HEK293 (cell line): Measurements from ENCODE around the gene SPDYC.

Experiments used
- CTCF ChIP-seq: fragments of 450-650 bp; formaldehyde crosslinking; IDR thresholded peaks from 2 replicates; pipeline ENCODE4 v1.5.1; 2016; ENCODE audit warnings: missing biosample characterization, missing genetic modification characterization
- ELK4 ChIP-seq: IDR thresholded peaks from 2 replicates; pipeline ENCODE4 v1.6.1; 2011; ENCODE audit warnings: mild to moderate bottlenecking, low read depth, low read length, borderline replicate concordance
- HIC1 ChIP-seq: fragments of 450-650 bp; formaldehyde crosslinking; IDR thresholded peaks from 2 replicates; pipeline ENCODE4 v1.5.1; 2016; ENCODE audit warnings: missing biosample characterization, missing genetic modification characterization
- HOXA7 ChIP-seq: sonication (generic); formaldehyde crosslinking; IDR thresholded peaks from 2 replicates; pipeline ENCODE4 v1.8.1; 2022; ENCODE audit warnings: missing genetic modification reagents, borderline replicate concordance
- MEIS1 ChIP-seq: sonication (generic); formaldehyde crosslinking; IDR thresholded peaks from 2 replicates; pipeline ENCODE4 v1.8.1; 2022; ENCODE audit warnings: missing genetic modification reagents, mild to moderate bottlenecking, borderline replicate concordance
- OSR2 ChIP-seq: fragments of 450-650 bp; formaldehyde crosslinking; IDR thresholded peaks from 2 replicates; pipeline ENCODE4 v1.5.1; 2016; ENCODE audit warnings: missing biosample characterization, missing genetic modification characterization
- OVOL3 ChIP-seq: fragments of 450-650 bp; formaldehyde crosslinking; IDR thresholded peaks from 2 replicates; pipeline ENCODE4 v1.5.1; 2016; ENCODE audit warnings: missing biosample characterization, missing genetic modification characterization
- PRDM6 ChIP-seq: fragments of 450-650 bp; formaldehyde crosslinking; IDR thresholded peaks from 2 replicates; pipeline ENCODE4 v1.5.1; 2017; ENCODE audit warnings: missing biosample characterization, missing genetic modification characterization
- SP2 ChIP-seq: fragments of 450-650 bp; formaldehyde crosslinking; IDR thresholded peaks from 2 replicates; pipeline ENCODE4 v1.5.1; 2016; ENCODE audit warnings: missing biosample characterization, missing genetic modification characterization
- SP7 ChIP-seq: fragments of 450-650 bp; formaldehyde crosslinking; IDR thresholded peaks from 2 replicates; pipeline ENCODE4 v1.5.1; 2016; ENCODE audit warnings: missing biosample characterization, missing genetic modification characterization
- TCF7L2 ChIP-seq: IDR thresholded peaks from 2 replicates; pipeline ENCODE4 v1.6.1; 2011; ENCODE audit warnings: low read depth, mild to moderate bottlenecking, inconsistent platforms, low read length, moderate library complexity, borderline replicate concordance
- ZBTB6 ChIP-seq: fragments of 450-650 bp; formaldehyde crosslinking; IDR thresholded peaks from 2 replicates; pipeline ENCODE4 v1.5.1; 2017; ENCODE audit warnings: missing biosample characterization, missing genetic modification characterization
- ZBTB8A ChIP-seq: fragments of 450-650 bp; formaldehyde crosslinking; IDR thresholded peaks from 2 replicates; pipeline ENCODE4 v1.5.1; 2016; ENCODE audit warnings: missing biosample characterization, missing genetic modification characterization
- ZFP69B ChIP-seq: fragments of 450-650 bp; formaldehyde crosslinking; IDR thresholded peaks from 2 replicates; pipeline ENCODE4 v1.5.1; 2016; ENCODE audit warnings: missing biosample characterization, missing genetic modification characterization
- ZNF10 ChIP-seq: fragments of 450-650 bp; formaldehyde crosslinking; IDR thresholded peaks from 2 replicates; pipeline ENCODE4 v1.5.1; 2017; ENCODE audit warnings: missing biosample characterization, missing genetic modification characterization
- ZNF148 ChIP-seq: fragments of 450-650 bp; formaldehyde crosslinking; IDR thresholded peaks from 2 replicates; pipeline ENCODE4 v1.5.0; 2017; ENCODE audit warnings: missing biosample characterization, missing genetic modification characterization, borderline replicate concordance
- ZNF16 ChIP-seq: fragments of 450-650 bp; formaldehyde crosslinking; IDR thresholded peaks from 2 replicates; pipeline ENCODE4 v1.5.1; 2016; ENCODE audit warnings: low read depth, missing biosample characterization, missing genetic modification characterization
- ZNF211 ChIP-seq: fragments of 450-650 bp; formaldehyde crosslinking; IDR thresholded peaks from 2 replicates; pipeline ENCODE4 v1.5.1; 2016; ENCODE audit warnings: low read depth, missing biosample characterization, missing genetic modification characterization
- ZNF214 ChIP-seq: fragments of 450-650 bp; formaldehyde crosslinking; IDR thresholded peaks from 2 replicates; pipeline ENCODE4 v1.5.1; 2017; ENCODE audit warnings: missing biosample characterization, mild to moderate bottlenecking, missing genetic modification characterization, borderline replicate concordance
- ZNF23 ChIP-seq: fragments of 450-650 bp; formaldehyde crosslinking; IDR thresholded peaks from 2 replicates; pipeline ENCODE4 v1.5.1; 2016; ENCODE audit warnings: missing biosample characterization, missing genetic modification characterization, borderline replicate concordance
- ZNF335 ChIP-seq: fragments of 450-650 bp; formaldehyde crosslinking; conservative IDR thresholded peaks from 2 replicates; pipeline ENCODE4 v1.5.1; 2016; ENCODE audit warnings: missing biosample characterization, missing genetic modification characterization
- ZNF354C ChIP-seq: fragments of 450-650 bp; formaldehyde crosslinking; IDR thresholded peaks from 2 replicates; pipeline ENCODE4 v1.5.1; 2016; ENCODE audit warnings: missing biosample characterization, missing genetic modification characterization, low read depth, borderline replicate concordance
- ZNF549 ChIP-seq: fragments of 450-650 bp; IDR thresholded peaks from 2 replicates; pipeline ENCODE4 v1.5.1; 2018; ENCODE audit warnings: missing biosample characterization, missing genetic modification characterization, mild to moderate bottlenecking, inconsistent platforms, moderate library complexity
- ZNF610 ChIP-seq: fragments of 450-650 bp; formaldehyde crosslinking; IDR thresholded peaks from 2 replicates; pipeline ENCODE4 v1.5.1; 2016; ENCODE audit warnings: missing biosample characterization, missing genetic modification characterization, borderline replicate concordance
- ZNF645 ChIP-seq: fragments of 450-650 bp; formaldehyde crosslinking; IDR thresholded peaks from 2 replicates; pipeline ENCODE4; 2016; ENCODE audit warnings: missing biosample characterization, missing genetic modification characterization
- ZNF654 ChIP-seq: fragments of 450-650 bp; formaldehyde crosslinking; IDR thresholded peaks from 2 replicates; pipeline ENCODE4 v1.5.1; 2016; ENCODE audit warnings: low read depth, missing biosample characterization, missing genetic modification characterization
- ZNF830 ChIP-seq: fragments of 450-650 bp; IDR thresholded peaks from 2 replicates; pipeline ENCODE4 v1.5.0; 2018; ENCODE audit warnings: missing biosample characterization, missing genetic modification characterization, low read depth, mild to moderate bottlenecking, moderate library complexity
- ZXDB ChIP-seq: fragments of 450-650 bp; formaldehyde crosslinking; IDR thresholded peaks from 2 replicates; pipeline ENCODE4 v1.5.1; 2016; ENCODE audit warnings: missing biosample characterization, missing genetic modification characterization

SPDYC gene

GRCh38 chr11:65134240-65134951 is 35.6 kb upstream of the SPDYC start, which contains the start of gene SYVN1 (continued):
- TF ChIP-seq ZBTB6 (tag by site-specific recombination) (peak; percentile 52; the same call in 1 of the 2 replicates), ZXDB (tag by site-specific recombination) (peak; percentile 89), ZNF148 (tag by site-specific recombination) (no peak), ELK4 (no peak; the same call in 1 of the 2 replicates), ZNF354C (no peak), PRDM6 (no peak), MEIS1 (CRISPR knock-in tag) (no peak), ZNF645 (tag by site-specific recombination) (no peak), ZBTB8A (tag by site-specific recombination) (no peak), ZNF654 (tag by site-specific recombination) (no peak), SP2 (tag by site-specific recombination) (peak; percentile 74), HOXA7 (CRISPR knock-in tag) (no peak), ZNF16 (tag by site-specific recombination) (no peak), TCF7L2 (no peak), ZFP69B (peak; percentile 94), ZNF549 (tag by site-specific recombination) (no peak), ZNF830 (tag by site-specific recombination) (no peak), ZNF335 (tag by site-specific recombination) (peak; percentile 46; the same call in 1 of the 2 replicates), ZNF610 (tag by site-specific recombination) (no peak), HIC1 (tag by site-specific recombination) (no peak; the same call in 1 of the 2 replicates), ZNF214 (tag by site-specific recombination) (no peak), OVOL3 (tag by site-specific recombination) (no peak), OSR2 (tag by site-specific recombination) (no peak), SP7 (tag by site-specific recombination) (peak; percentile 80), CTCF (tag by site-specific recombination) (no peak), ZNF10 (no peak), ZNF211 (tag by site-specific recombination) (no peak), ZNF23 (tag by site-specific recombination) (no peak)
